ENCODE measurements around the gene BRF1. TPM values are rescaled to one million over a fixed set of nuclear protein-coding genes. Genes with fewer than 3 reads are reported as not detected.

The BRF1 gene
- total RNA-seq, 2 experiments from 2014 or later: 23.7 to 26.4 TPM

DNA sequence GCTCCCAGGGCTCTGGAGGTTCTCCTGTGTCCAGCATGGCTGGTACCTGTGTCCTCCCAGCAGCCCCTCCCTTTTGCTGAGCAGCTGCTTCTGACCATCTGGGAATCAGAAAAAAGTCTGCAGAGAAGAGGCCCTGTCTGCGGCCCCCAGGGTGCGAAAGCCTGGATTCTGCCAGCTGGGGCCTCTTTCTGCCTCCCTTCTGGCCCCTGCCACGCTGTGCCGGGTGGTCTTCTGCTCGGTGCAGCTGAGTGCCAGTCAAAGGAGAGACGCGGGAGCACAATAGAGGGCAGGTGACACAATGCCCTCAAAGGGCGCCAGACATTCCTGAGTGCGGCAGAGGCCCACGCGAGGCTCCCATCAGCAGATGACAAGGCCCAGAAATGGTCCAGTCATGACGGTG lies 39.8 kb downstream of the BRF1 start:
- DNase-seq (ENCODE audit: low spot score): no peak
- no TSS peak for BruUV-seq (replicated peaks)
- POLR2A ChIA-PET: interaction anchor here (0.7 kb wide), 1 partner anchor 226 kb away, joined by 3 read pairs; no protein-coding TSS in a partner anchor

DNA sequence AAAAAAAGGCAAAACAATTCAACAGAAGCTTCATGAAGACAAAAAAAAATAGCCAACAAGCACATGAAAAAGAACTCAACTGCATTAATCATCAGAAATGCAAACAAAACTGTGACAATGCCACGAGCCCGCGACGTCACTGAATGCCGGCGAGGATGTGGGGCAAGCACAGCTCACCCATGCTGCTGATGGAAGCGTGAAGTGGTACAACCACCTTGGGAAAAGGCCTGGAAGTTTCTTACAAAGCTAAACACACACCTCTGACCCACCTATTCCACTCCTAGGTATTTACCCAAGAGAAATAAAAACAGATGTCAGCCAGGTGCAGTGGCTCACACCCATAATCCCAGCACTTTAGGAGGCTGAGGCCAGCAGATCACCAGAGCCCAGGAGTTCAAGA lies 42.0 kb downstream of the BRF1 start:
- Histone ChIP-seq H3K9me3 (ENCODE audit: low read length) (no peaks in the 10 kb centered on the region), H3K4me1 (ENCODE audit: insufficient read depth, low read length, poor library complexity, severe bottlenecking) (peaks cover 10% of the 10 kb centered on the region), H3K4me2 (ENCODE audit: low read length) (no peak overlapping the region), H3K9me2 (ENCODE audit: insufficient read depth, low read length) (no peaks in the 10 kb centered on the region), H3K36me3 (ENCODE audit: insufficient read depth, low read length) (no peaks in the 10 kb centered on the region), H3K79me2 (ENCODE audit: insufficient read depth, low read depth, low read length) (no peaks in the 10 kb centered on the region), H2AFZ (ENCODE audit: low read length) (no peak overlapping the region), H3K4me3 (ENCODE audit: low read depth, low read length, poor library complexity, severe bottlenecking) (no peak overlapping the region), H4K20me1 (ENCODE audit: insufficient read depth, low read length) (no peaks in the 10 kb centered on the region), H3K27ac (ENCODE audit: low read depth, low read length, poor library complexity, severe bottlenecking) (no peak overlapping the region)
- POLR2A ChIA-PET: interaction anchor here (1.8 kb wide), 1 partner anchor 10 kb away, joined by 7 read pairs; no protein-coding TSS in a partner anchor
- DNase-seq (ENCODE audit: low spot score): no peak
- intact Hi-C loops (cut with micrococcal nuclease; ENCODE audit: unreplicated experiment): no loop called here
- CTCF ChIA-PET (ENCODE audit: unreplicated experiment): no interaction called here
- TF ChIP-seq, protein P1, sequence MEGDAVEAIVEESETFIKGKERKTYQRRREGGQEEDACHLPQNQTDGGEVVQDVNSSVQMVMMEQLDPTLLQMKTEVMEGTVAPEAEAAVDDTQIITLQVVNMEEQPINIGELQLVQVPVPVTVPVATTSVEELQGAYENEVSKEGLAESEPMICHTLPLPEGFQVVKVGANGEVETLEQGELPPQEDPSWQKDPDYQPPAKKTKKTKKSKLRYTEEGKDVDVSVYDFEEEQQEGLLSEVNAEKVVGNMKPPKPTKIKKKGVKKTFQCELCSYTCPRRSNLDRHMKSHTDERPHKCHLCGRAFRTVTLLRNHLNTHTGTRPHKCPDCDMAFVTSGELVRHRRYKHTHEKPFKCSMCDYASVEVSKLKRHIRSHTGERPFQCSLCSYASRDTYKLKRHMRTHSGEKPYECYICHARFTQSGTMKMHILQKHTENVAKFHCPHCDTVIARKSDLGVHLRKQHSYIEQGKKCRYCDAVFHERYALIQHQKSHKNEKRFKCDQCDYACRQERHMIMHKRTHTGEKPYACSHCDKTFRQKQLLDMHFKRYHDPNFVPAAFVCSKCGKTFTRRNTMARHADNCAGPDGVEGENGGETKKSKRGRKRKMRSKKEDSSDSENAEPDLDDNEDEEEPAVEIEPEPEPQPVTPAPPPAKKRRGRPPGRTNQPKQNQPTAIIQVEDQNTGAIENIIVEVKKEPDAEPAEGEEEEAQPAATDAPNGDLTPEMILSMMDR (conservative IDR thresholded peaks at IDR 0.05; ENCODE audit: low read length): no peak
- TF ChIP-seq EZH2phosphoT487 (IDR thresholded peaks at IDR 0.05; ENCODE audit: borderline replicate concordance, low read depth, low read length): no peak
- BruUV-seq (replicated peaks): no TSS peak

More for the DNA sequence above, 39.8 kb downstream of the BRF1 start:
- Histone ChIP-seq H3K4me2 (ENCODE audit: low read length) (no peak overlapping the region), H3K4me3 (ENCODE audit: low read depth, low read length, poor library complexity, severe bottlenecking) (no peak overlapping the region), H2AFZ (ENCODE audit: low read length) (no peak overlapping the region), H3K27ac (ENCODE audit: low read depth, low read length, poor library complexity, severe bottlenecking) (no peak overlapping the region), H3K79me2 (ENCODE audit: insufficient read depth, low read depth, low read length) (no peaks in the 10 kb centered on the region), H3K36me3 (ENCODE audit: insufficient read depth, low read length) (no peaks in the 10 kb centered on the region), H3K4me1 (ENCODE audit: insufficient read depth, low read length, poor library complexity, severe bottlenecking) (no peaks in the 10 kb centered on the region), H3K9me3 (ENCODE audit: low read length) (no peaks in the 10 kb centered on the region), H3K9me2 (ENCODE audit: insufficient read depth, low read length) (no peaks in the 10 kb centered on the region), H4K20me1 (ENCODE audit: insufficient read depth, low read length) (no peaks in the 10 kb centered on the region)
- intact Hi-C loops (cut with micrococcal nuclease; ENCODE audit: unreplicated experiment): no loop called here
- CTCF ChIA-PET (ENCODE audit: unreplicated experiment): no interaction called here
- TF ChIP-seq, protein P1 (conservative IDR thresholded peaks at IDR 0.05; ENCODE audit: low read length): no peak
- TF ChIP-seq EZH2phosphoT487 (IDR thresholded peaks at IDR 0.05; ENCODE audit: borderline replicate concordance, low read depth, low read length): no peak

DNA sequence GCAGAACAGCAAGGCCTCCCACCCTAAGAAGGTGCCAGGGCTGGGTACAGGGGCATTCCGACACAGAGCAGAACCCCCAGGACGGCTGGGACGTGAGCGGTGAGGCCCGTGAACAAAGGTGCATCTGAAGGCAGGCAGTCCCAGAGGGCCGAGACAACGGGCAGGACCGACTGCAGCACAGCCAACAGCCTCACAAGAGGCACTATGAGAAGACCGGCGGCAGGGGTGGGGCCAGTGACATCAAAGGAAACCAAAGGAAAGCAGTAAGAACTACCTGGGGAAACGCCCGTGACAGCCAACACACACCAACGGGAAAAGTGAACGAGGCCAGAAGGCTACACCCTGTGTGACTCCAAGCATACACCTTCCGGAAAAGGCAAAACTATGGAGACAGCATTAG lies 43.3 kb downstream of the BRF1 start:
- peaks cover 10% of the 10 kb centered on the region for H3K4me1 ChIP-seq (ENCODE audit: insufficient read depth, low read length, poor library complexity, severe bottlenecking)
- no peak overlapping the region for H3K4me2 ChIP-seq (ENCODE audit: low read length)
- H3K36me3 ChIP-seq (ENCODE audit: insufficient read depth, low read length): no peaks in the 10 kb centered on the region
- CTCF ChIA-PET (ENCODE audit: unreplicated experiment): no interaction called here
- no peaks in the 10 kb centered on the region for H3K9me3 ChIP-seq (ENCODE audit: low read length)
- intact Hi-C loops (cut with micrococcal nuclease; ENCODE audit: unreplicated experiment): no loop called here
- no peak overlapping the region for H2AFZ ChIP-seq (ENCODE audit: low read length)
- H3K27ac ChIP-seq (ENCODE audit: low read depth, low read length, poor library complexity, severe bottlenecking): no peak overlapping the region
- no peaks in the 10 kb centered on the region for H3K9me2 ChIP-seq (ENCODE audit: insufficient read depth, low read length)
- no peaks in the 10 kb centered on the region for H3K79me2 ChIP-seq (ENCODE audit: insufficient read depth, low read depth, low read length)
- H3K4me3 ChIP-seq (ENCODE audit: low read depth, low read length, poor library complexity, severe bottlenecking): no peak overlapping the region
- DNase-seq (ENCODE audit: low spot score): no peak
- TF ChIP-seq, protein P1 (conservative IDR thresholded peaks at IDR 0.05; ENCODE audit: low read length): no peak
- no peak for TF ChIP-seq EZH2phosphoT487 (IDR thresholded peaks at IDR 0.05; ENCODE audit: borderline replicate concordance, low read depth, low read length)
- POLR2A ChIA-PET: no interaction called here
- no peaks in the 10 kb centered on the region for H4K20me1 ChIP-seq (ENCODE audit: insufficient read depth, low read length)
- BruUV-seq (replicated peaks): no TSS peak

All from OCI-LY7 (cell line).